H1 (cell line): ENCODE measurements around the gene SLC24A4. TPM values are rescaled to one million over a fixed set of nuclear protein-coding genes. Genes with fewer than 3 reads are reported as not detected.

Experiments
- CTCF ChIA-PET: fragments of 300-600 bp; sonication (Branson Sonifier 250); formaldehyde crosslinking; loops from one replicate; lab custom pipeline; 2021; ENCODE audit not compliant: partially characterized antibody; lab: Charles Lee
- POLR2A ChIA-PET: fragments of 300-600 bp; sonication (Branson Sonifier 250); formaldehyde crosslinking; loops from one replicate; lab custom pipeline; 2021; ENCODE audit warnings: inconsistent platforms; ENCODE audit not compliant: partially characterized antibody; lab: Charles Lee
- DNase-seq, 2 experiments: peaks; one replicate each; pipeline versions ENCODE4 v3.0.0 to v3.0.0-alpha.2; 2010 to 2022; ENCODE audit warnings: low spot score in 2 of 2, low read depth in 1 of 2, mixed read lengths in 1 of 2
- FAIRE-seq: peaks from 2 replicates; lab custom pipeline; 2011; peaks lifted over from hg19 to GRCh38; lab: Jason Lieb, UNC
- H2AFZ ChIP-seq: 2 replicates; pipeline ENCODE4 v1.8.1; 2012; ENCODE audit warnings: low read length, inconsistent platforms
- H2AK5ac ChIP-seq: 2 replicates; pipeline ENCODE4 v1.6.1; 2013; ENCODE audit warnings: low read depth, low read length
- H2BK120ac ChIP-seq: replicated peaks from 2 replicates; pipeline ENCODE3; 2013; ENCODE audit warnings: low read depth, low read length, inconsistent platforms
- H2BK12ac ChIP-seq: 2 replicates; pipeline ENCODE4 v1.6.1; 2013; ENCODE audit warnings: low read depth, low read length
- H2BK15ac ChIP-seq: 2 replicates; pipeline ENCODE4 v1.6.1; 2013; ENCODE audit warnings: low read length
- H2BK20ac ChIP-seq: 2 replicates; pipeline ENCODE4 v1.6.1; 2013; ENCODE audit warnings: low read length
- H2BK5ac ChIP-seq: 2 replicates; pipeline ENCODE4 v1.6.1; 2013; ENCODE audit warnings: low read depth, low read length
- H3K14ac ChIP-seq: 2 replicates; pipeline ENCODE4 v1.6.1; 2013; ENCODE audit warnings: inconsistent platforms; ENCODE audit not compliant: insufficient read length
- H3K18ac ChIP-seq: 2 replicates; pipeline ENCODE4 v1.6.1; 2013; ENCODE audit warnings: low read length; ENCODE audit errors: extremely low read depth
- H3K23ac ChIP-seq: 2 replicates; pipeline ENCODE4 v1.6.1; 2013; ENCODE audit warnings: inconsistent platforms; ENCODE audit not compliant: insufficient read length
- H3K23me2 ChIP-seq: 2 replicates; pipeline ENCODE4 v1.6.1; 2013; ENCODE audit warnings: low read depth, low read length
- H3K27ac ChIP-seq: 2 replicates; pipeline ENCODE4 v1.6.1; 2011; ENCODE audit warnings: low read depth, low read length, inconsistent platforms
- H3K27me3 ChIP-seq, 4 experiments: replicated peaks in 1 of 4; 1 replicate in 1 of 4; 2 replicates in 3 of 4; pipeline versions ENCODE4 v1.6.1 to v1.8.1; 2011 to 2013; ENCODE audit warnings: low read length in 3 of 4, mild to moderate bottlenecking in 3 of 4, inconsistent platforms in 2 of 4, mixed read lengths in 2 of 4, moderate library complexity in 1 of 4; ENCODE audit not compliant: control insufficient read depth in 3 of 4, insufficient read depth in 3 of 4; ENCODE audit errors: extremely low read depth in 1 of 4
- H3K36me3 ChIP-seq, 4 experiments: 2 replicates each; pipeline versions ENCODE4 v1.6.1 to v1.8.1; 2011 to 2013; ENCODE audit warnings: mild to moderate bottlenecking in 4 of 4, low read length in 3 of 4, moderate library complexity in 2 of 4, control low read depth in 1 of 4, inconsistent platforms in 1 of 4; ENCODE audit not compliant: insufficient read depth in 4 of 4, control insufficient read depth in 2 of 4
- H3K4ac ChIP-seq: replicated peaks from 2 replicates; pipeline ENCODE3; 2013; ENCODE audit warnings: low read length, low read depth, mixed read lengths, inconsistent platforms; ENCODE audit not compliant: insufficient read length
- H3K4me1 ChIP-seq, 4 experiments: replicated peaks in 1 of 4; 1 replicate in 1 of 4; 2 replicates in 3 of 4; pipeline versions ENCODE4 v1.6.1 to v1.8.1; 2011 to 2013; ENCODE audit warnings: low read length in 3 of 4, inconsistent platforms in 2 of 4, mixed read lengths in 1 of 4; ENCODE audit not compliant: insufficient read depth in 4 of 4, control insufficient read depth in 3 of 4
- H3K4me2 ChIP-seq, 2 experiments: 2 replicates each; pipeline versions ENCODE4 v1.6.1 to v1.8.1; 2011 to 2013; ENCODE audit warnings: low read depth in 2 of 2, low read length in 2 of 2, control low read depth in 1 of 2, inconsistent platforms in 1 of 2, mild to moderate bottlenecking in 1 of 2; ENCODE audit not compliant: insufficient read depth in 1 of 2
- H3K4me3 ChIP-seq, 4 experiments: fragments of 200-600, 300-600 bp in 1 of 4; sonication (generic), shearing (Covaris generic), sonication (Bioruptor Twin) in 1 of 4; 2 replicates each; pipeline versions ENCODE4 v1.5.1 to v1.8.1; 2011 to 2016; ENCODE audit warnings: low read length in 4 of 4, low read depth in 3 of 4, control low read depth in 2 of 4, inconsistent platforms in 2 of 4, mild to moderate bottlenecking in 2 of 4, mixed read lengths in 1 of 4, moderate library complexity in 1 of 4; ENCODE audit not compliant: insufficient read depth in 2 of 4; ENCODE audit errors: extremely low read depth in 1 of 4
- H3K56ac ChIP-seq: replicated peaks from 2 replicates; pipeline ENCODE3; 2013; ENCODE audit warnings: low read depth, mild to moderate bottlenecking, mixed read lengths, low read length, inconsistent platforms; ENCODE audit not compliant: insufficient read length
- H3K79me1 ChIP-seq: 2 replicates; pipeline ENCODE4 v1.6.1; 2013; ENCODE audit warnings: low read depth, low read length, control low read depth
- H3K79me2 ChIP-seq, 2 experiments: 2 replicates each; pipeline versions ENCODE4 v1.6.1 to v1.8.1; 2012 to 2013; ENCODE audit warnings: low read length in 2 of 2, mild to moderate bottlenecking in 2 of 2, inconsistent platforms in 1 of 2; ENCODE audit not compliant: insufficient read depth in 2 of 2, control insufficient read depth in 1 of 2
- H3K9ac ChIP-seq, 4 experiments: replicated peaks in 1 of 4; 1 replicate in 1 of 4; 2 replicates in 3 of 4; pipeline versions ENCODE4 v1.6.1 to v1.8.1; 2011 to 2013; ENCODE audit warnings: low read depth in 3 of 4, low read length in 3 of 4, control low read depth in 2 of 4, mild to moderate bottlenecking in 2 of 4, moderate library complexity in 2 of 4, inconsistent platforms in 1 of 4; ENCODE audit errors: extremely low read depth in 1 of 4
- H3K9me3 ChIP-seq, 2 experiments: 2 replicates each; pipeline versions ENCODE4 v1.6.1 to v1.8.1; 2012 to 2013; ENCODE audit warnings: mild to moderate bottlenecking in 2 of 2, moderate library complexity in 2 of 2, control low read depth in 1 of 2, inconsistent platforms in 1 of 2, low read depth in 1 of 2, low read length in 1 of 2, mixed read lengths in 1 of 2; ENCODE audit not compliant: insufficient read depth in 2 of 2
- H4K20me1 ChIP-seq, 2 experiments: replicated peaks in 1 of 2; 2 replicates each; pipeline versions ENCODE3 to v1.8.1; 2011 to 2013; ENCODE audit warnings: inconsistent platforms in 2 of 2, low read length in 2 of 2, mild to moderate bottlenecking in 1 of 2; ENCODE audit not compliant: insufficient read depth in 2 of 2, control insufficient read depth in 1 of 2
- H4K5ac ChIP-seq: 2 replicates; pipeline ENCODE4 v1.6.1; 2013; ENCODE audit warnings: low read length, low read depth, mixed read lengths, inconsistent platforms; ENCODE audit not compliant: insufficient read length
- H4K8ac ChIP-seq: 2 replicates; pipeline ENCODE4 v1.8.0; 2013; ENCODE audit warnings: mild to moderate bottlenecking, moderate library complexity, low read length, inconsistent platforms; ENCODE audit not compliant: insufficient read depth; ENCODE audit errors: extremely low read depth
- H4K91ac ChIP-seq: replicated peaks from 2 replicates; pipeline ENCODE3; 2013; ENCODE audit warnings: low read length, mixed read lengths, inconsistent platforms; ENCODE audit not compliant: insufficient read length
- ATF3 ChIP-seq: IDR thresholded peaks from 2 replicates; pipeline ENCODE4 v1.6.1; 2011; ENCODE audit warnings: low read depth, mild to moderate bottlenecking, low read length; ENCODE audit not compliant: insufficient read depth
- BRCA1 ChIP-seq: IDR thresholded peaks from 2 replicates; pipeline ENCODE4 v1.6.1; 2012; ENCODE audit warnings: low read depth, low read length, improper control_type of control experiment
- CTBP2 ChIP-seq: IDR thresholded peaks from 2 replicates; pipeline ENCODE4 v1.7.0; 2011; ENCODE audit warnings: borderline replicate concordance, mild to moderate bottlenecking, moderate library complexity, mixed read lengths, low read length; ENCODE audit not compliant: insufficient read depth, insufficient read length
- EZH2 ChIP-seq: fragments of 200-600 bp; sonication (generic); IDR thresholded peaks from 2 replicates; pipeline ENCODE4 v1.7.1; 2012; ENCODE audit warnings: low read depth, mild to moderate bottlenecking, moderate library complexity, low read length, inconsistent platforms; ENCODE audit not compliant: severe bottlenecking
- HDAC2 ChIP-seq, 2 experiments: fragments of 300-600 bp in 1 of 2; sonication (generic) in 1 of 2; IDR thresholded peaks; 2 replicates each; pipeline ENCODE4 v1.6.1; 2011 to 2012; ENCODE audit warnings: low read depth in 2 of 2, low read length in 2 of 2, mild to moderate bottlenecking in 2 of 2, moderate library complexity in 2 of 2, borderline replicate concordance in 1 of 2, inconsistent platforms in 1 of 2
- JUND ChIP-seq: IDR thresholded peaks from 2 replicates; pipeline ENCODE4 v1.6.1; 2011; ENCODE audit warnings: mild to moderate bottlenecking, improper control_type of control experiment, low read length
- KDM5A ChIP-seq: fragments of 200-600 bp; IDR thresholded peaks from 2 replicates; pipeline ENCODE4 v1.7.1; 2012; ENCODE audit warnings: mild to moderate bottlenecking, low read length, inconsistent platforms, mixed read lengths
- MAFK ChIP-seq: IDR thresholded peaks from 2 replicates; pipeline ENCODE4 v1.6.1; 2012; ENCODE audit warnings: low read depth, mild to moderate bottlenecking, improper control_type of control experiment, low read length
- POLR2A ChIP-seq, 2 experiments: IDR thresholded peaks; 1 replicate in 1 of 2; 2 replicates in 1 of 2; pipeline ENCODE4 v1.6.1; 2011; ENCODE audit warnings: low read depth in 2 of 2, low read length in 2 of 2, mild to moderate bottlenecking in 2 of 2; ENCODE audit errors: control extremely low read depth in 1 of 2
- RBBP5 ChIP-seq: IDR thresholded peaks from 2 replicates; pipeline ENCODE4 v1.7.1; 2012; ENCODE audit warnings: low read depth, mild to moderate bottlenecking, inconsistent platforms, low read length, moderate library complexity, borderline replicate concordance
- SAP30 ChIP-seq: fragments of 300-600 bp; sonication (generic); IDR thresholded peaks from 2 replicates; pipeline ENCODE4 v1.7.1; 2012; ENCODE audit warnings: low read length, moderate library complexity, mild to moderate bottlenecking, inconsistent platforms; ENCODE audit not compliant: insufficient read depth, insufficient replicate concordance
- SIRT6 ChIP-seq: IDR thresholded peaks from one replicate; pipeline ENCODE4 v1.7.1; 2012; ENCODE audit warnings: low read length, inconsistent platforms
- SUZ12 ChIP-seq: fragments of 200-600 bp; sonication (generic); IDR thresholded peaks from 2 replicates; pipeline ENCODE4 v1.6.1; 2012; ENCODE audit warnings: mild to moderate bottlenecking, inconsistent platforms, low read length, moderate library complexity, mixed read lengths
- ZNF274 ChIP-seq: IDR thresholded peaks from 2 replicates; pipeline ENCODE4 v1.7.0; 2012; ENCODE audit warnings: low read length, borderline replicate concordance; ENCODE audit errors: extremely low read depth
- WGBS, 2 experiments: shearing (Covaris generic) in 1 of 2; methylation state at CpG; one replicate each; pipeline versions ENCODE4 v1.1.6 to v1.1.7; 2013 to 2015; ENCODE audit warnings: low lambda C conversion rate in 2 of 2, mixed read lengths in 2 of 2, inconsistent platforms in 1 of 2, low coverage in 1 of 2, missing lambda C conversion rate in 1 of 2; ENCODE audit not compliant: insufficient replicate concordance in 2 of 2, insufficient coverage in 1 of 2, insufficient read length in 1 of 2; ENCODE audit errors: extremely low coverage in 1 of 2, missing lambda C conversion rate in 1 of 2; 5-methylcytosine and 5-hydroxymethylcytosine counted together
- polyA plus RNA-seq, 7 experiments: library from polyadenylated mRNA; depleted of rRNA in 3 of 7; stranded (reverse) in 5 of 7; unstranded in 2 of 7; fragments of >200 nt in 5 of 7; fragments of 200-250 nt in 2 of 7; gene quantifications; 1 replicate in 5 of 7; 2 replicates in 1 of 7; 4 replicates in 1 of 7; pipeline versions ENCODE4 v1.2.1 to v1.2.3, GENCODE V29; 2011 to 2013; ENCODE audit warnings: missing spikeins in 2 of 7, mixed read lengths in 2 of 7
- total RNA-seq: library from RNA; stranded (reverse); fragmentation: NEBNext Ultra II Directional; extraction: Animal tissue kit (Norgen Biotek cat#: 25700); gene quantifications from 2 replicates; pipeline ENCODE4 v1.2.1, GENCODE V29; 2021

Gene SLC24A4
- total and polyA plus RNA-seq, 2 of the 8 experiments (the other 6 are each of a cell fraction or from before 2014, with no cell fraction given) = 0.27 to 0.89 TPM

GRCh38 chr14:92369097-92369496 is 46.1 kb downstream of the SLC24A4 start:
- Histone ChIP-seq H3K36me3 (no peaks in the 10 kb centered on the region), H3K4ac (no peak overlapping the region), H3K18ac (no peak overlapping the region), H2BK120ac (no peak overlapping the region), H3K4me3 (no peak overlapping the region), H2AK5ac (no peak overlapping the region), H3K4me1 (no peaks in the 10 kb centered on the region), H2AFZ (no peak overlapping the region), H3K27ac (no peak overlapping the region), H3K23me2 (no peaks in the 10 kb centered on the region), H3K9ac (no peak overlapping the region), H2BK5ac (no peak overlapping the region), H3K79me1 (no peaks in the 10 kb centered on the region), H3K27me3 (no peaks in the 10 kb centered on the region), H3K14ac (no peak overlapping the region), H3K9me3 (no peaks in the 10 kb centered on the region), H3K79me2 (no peaks in the 10 kb centered on the region), H2BK15ac (no peak overlapping the region), H4K91ac (no peak overlapping the region), H3K23ac (no peak overlapping the region), H2BK20ac (no peak overlapping the region), H3K56ac (no peak overlapping the region), H4K20me1 (no peaks in the 10 kb centered on the region), H4K8ac (no peak overlapping the region), H3K4me2 (no peak overlapping the region), H2BK12ac (no peak overlapping the region), H4K5ac (no peak overlapping the region)
- no peak for FAIRE-seq
- ChIA-PET POLR2A (no interaction called here), CTCF (interaction anchor here (3.6 kb wide), 1 partner anchor 17 kb away, joined by 22 read pairs; no protein-coding TSS in a partner anchor)
- 80% methylated on average over 3 of the region's 3 CpGs; no CpG with 5 or more reads in 1 of the 2 experiments for whole genome bisulfite sequencing, 2 experiments
- no peak for DNase-seq
- TF ChIP-seq RBBP5 (no peak), MAFK (no peak), EZH2 (no peak), JUND (no peak), BRCA1 (no peak), KDM5A (no peak), ZNF274 (no peak), HDAC2 (IDR thresholded peaks at IDR 0.05; ENCODE audit: borderline replicate concordance in 1 of 2, low read depth in 2 of 2, low read length in 2 of 2) (no peak), CTBP2 (no peak), ATF3 (no peak), POLR2A (IDR thresholded peaks at IDR 0.05; ENCODE audit: control extremely low read depth in 1 of 2, low read depth in 2 of 2, low read length in 2 of 2) (no peak), SIRT6 (no peak), SAP30 (no peak), SUZ12 (no peak)
